HG03103 (cell line): ENCODE measurements around the gene GRIA4.

Experiments used
- ATAC-seq: cut with Tn5 transposase; IDR thresholded peaks from one replicate; pipeline ENCODE4 v1.9.1; 2021; ENCODE audit warnings: low read depth; ENCODE audit not compliant: unreplicated experiment

The GRIA4 gene

DNA sequence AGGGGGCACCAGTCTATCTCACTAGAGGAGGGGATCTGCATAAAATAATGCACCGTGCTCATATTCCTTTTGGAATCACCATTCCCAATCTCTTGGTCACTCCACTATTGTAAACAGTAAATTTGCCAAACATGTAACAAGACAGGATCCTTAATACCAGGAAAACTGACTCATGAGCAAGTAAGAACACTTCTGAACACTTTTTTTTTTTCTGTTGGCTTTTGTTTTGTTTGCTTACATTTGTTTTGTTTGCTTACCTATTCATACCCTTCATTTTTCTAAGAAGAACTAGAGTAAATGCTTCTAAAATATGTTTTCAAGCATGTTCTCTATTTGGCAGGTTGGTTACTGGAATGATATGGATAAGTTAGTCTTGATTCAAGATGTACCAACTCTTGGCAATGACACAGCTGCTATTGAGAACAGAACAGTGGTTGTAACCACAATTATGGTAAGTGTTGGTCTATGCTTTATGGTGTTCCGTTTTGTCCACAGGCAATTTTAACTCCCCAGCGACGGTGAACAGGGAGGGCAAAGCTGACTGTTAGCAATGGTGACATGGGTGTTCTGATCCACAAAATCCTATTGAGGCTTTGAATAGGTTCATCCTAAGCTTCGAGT, 300.3 kb downstream of the GRIA4 start:
- no peak for ATAC-seq

DNA sequence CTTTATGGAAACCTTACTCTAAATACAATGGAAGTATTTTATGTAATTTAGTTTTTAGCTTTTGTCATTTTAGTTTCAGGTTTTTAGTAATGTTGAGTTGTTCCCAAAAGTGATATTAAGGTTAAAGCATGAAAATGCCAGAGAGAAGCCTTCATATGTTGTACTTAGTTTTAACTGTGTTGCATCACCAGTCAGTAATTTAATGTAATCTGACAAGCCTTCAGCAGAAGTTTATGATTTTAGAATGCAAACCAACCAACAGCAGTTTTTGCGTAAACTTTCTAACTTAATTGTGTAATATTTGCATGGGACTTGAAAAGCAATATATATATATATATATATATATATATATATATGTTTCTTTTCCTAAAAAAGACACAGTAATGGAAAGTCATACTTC, 301.6 kb downstream of the GRIA4 start:
- no peak for ATAC-seq

DNA sequence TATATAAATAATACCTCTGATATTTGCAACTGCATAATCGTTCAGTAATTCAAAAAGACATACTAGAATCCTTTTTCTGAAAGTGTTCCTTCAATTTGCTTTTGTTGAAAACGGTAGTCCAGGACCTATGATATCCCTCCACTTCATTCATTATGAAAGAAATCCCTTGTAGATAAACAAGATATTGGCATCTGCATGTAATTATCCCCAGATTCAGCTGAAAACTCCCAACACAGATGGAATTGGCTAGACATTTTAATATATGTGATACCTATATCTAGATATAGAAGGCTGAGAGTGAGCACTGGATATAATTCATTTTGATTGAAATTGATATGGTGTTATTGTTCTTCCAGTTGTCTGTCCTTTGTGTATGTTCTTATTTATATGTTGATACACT, 302.8 kb downstream of the GRIA4 start:
- ATAC-seq = no peak

DNA sequence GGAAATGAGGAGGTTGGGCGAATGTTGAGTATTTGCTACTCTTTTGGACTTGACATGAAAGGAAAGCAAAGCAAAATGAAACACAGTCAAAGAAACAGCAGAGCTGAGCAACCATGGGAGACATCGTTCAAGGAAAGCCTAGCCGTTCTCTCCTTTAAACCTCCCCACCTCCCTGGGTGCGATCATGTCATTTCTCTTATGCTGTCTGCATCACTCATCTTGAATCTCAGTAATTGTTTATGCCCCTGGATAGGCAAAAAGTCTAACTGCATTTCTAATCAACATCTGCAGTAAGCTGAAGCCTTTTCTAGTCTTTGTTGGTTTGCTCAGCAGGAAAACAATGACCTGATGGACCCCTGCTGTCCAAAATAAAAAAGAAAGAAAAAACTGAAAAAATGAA, 305.1 kb downstream of the GRIA4 start:
- no peak for ATAC-seq

DNA sequence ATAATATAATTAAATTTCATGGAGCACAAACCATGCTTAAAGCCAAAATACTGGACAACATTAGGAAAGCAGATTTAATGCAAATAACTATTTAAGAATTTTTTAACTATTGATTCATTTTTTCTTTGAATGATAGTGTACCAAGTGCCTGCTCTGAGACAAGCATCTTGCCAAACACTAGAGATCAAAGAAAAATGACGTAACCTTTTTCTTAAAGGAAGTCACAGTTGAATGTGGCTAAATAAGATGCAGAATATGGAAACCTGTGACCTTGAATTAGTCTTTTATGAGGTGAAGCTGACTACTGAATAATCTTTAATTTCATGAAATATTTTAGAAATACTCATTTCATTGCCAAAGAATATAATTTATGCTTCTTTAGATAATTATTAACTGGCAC, 308.2 kb downstream of the GRIA4 start:
- ATAC-seq = no peak

DNA sequence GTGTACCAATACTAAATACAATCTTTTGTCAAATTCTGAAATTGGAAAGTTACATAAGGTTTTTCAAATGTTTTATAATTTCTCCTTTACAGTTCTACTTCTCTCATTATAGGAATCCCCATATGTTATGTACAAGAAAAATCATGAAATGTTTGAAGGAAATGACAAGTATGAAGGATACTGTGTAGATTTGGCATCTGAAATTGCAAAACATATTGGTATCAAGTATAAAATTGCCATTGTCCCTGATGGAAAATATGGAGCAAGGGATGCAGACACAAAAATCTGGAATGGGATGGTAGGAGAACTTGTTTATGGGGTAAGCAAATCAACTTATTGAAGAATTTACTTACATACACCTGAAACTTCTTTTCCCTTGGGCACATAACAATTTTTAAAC, 308.7 kb downstream of the GRIA4 start:
- ATAC-seq = no peak

DNA sequence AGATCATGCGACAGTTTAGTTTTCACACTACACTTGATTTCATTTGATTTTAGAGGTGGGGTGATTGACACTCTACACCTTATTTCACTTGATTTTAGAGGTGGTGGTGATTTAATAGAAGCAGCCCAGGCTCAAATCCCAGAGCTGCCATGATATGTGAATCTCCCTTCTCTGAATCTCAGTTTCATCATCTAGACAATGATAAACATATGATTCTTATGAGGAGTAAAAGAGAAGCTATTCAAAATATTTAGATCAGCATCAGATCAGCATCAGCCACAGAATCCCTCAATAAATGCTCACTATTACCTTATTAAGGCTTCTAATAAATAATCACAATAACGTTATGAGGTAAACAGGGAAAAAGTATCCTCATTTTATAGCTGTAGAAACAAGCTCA, 313.4 kb downstream of the GRIA4 start:
- no peak for ATAC-seq

DNA sequence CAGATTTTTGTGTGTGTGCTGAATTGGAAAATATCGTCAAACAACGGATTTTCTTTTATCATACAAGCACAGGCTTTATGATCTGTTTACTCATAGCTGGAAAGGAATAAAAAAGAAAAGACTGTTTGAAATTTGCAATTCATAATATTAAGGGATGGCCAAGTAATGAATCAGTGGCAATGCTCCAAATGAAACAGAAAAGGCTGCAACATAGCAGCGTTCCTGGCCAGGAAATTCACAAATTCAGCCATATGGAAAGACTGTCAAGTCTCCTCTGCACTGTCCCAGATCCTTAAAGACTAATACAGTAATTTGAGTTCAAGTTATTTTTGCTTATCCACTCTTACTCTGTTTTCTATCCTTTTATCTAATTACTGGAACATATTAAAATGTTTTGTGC, 313.9 kb downstream of the GRIA4 start:
- no peak for ATAC-seq

DNA sequence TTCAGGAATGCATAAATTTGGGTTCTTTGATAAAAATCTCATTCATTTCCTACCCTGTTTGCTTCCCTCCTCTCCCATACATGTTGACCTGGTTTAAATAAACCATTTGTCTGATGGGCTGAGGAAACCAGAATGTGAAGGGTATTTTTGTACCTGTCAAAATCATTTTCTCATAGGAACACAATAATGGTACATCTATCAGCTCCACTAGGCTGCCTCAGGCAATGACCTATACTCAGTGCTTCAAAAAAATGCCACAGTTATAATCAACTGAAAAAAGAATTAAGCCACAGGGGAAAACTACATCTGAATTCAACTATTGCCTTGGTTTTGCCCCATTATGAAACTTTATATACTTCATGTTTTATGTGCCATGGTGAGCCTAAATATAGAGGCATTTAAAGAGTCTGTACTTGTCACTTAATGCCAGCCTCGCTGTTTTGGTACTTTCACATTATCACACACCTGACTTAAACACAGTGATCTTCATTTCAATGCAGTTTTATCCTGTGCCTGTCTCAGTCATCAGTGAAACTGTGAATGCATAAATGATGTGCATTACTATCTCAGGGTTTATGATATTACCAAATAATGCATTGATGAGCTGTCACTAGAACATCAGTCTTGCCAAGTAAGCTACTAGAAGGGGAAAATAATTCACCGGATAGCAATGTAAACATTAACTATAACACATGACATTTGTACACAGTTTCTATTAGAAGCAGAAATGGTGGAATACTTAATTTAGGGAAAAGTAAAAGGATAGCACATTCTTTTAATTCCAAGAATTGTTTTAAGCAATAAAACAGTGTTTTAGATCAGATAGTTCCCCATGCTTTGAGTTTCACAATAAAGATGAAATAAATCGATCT, 319.4 kb downstream of the GRIA4 start:
- ATAC-seq = no peak

DNA sequence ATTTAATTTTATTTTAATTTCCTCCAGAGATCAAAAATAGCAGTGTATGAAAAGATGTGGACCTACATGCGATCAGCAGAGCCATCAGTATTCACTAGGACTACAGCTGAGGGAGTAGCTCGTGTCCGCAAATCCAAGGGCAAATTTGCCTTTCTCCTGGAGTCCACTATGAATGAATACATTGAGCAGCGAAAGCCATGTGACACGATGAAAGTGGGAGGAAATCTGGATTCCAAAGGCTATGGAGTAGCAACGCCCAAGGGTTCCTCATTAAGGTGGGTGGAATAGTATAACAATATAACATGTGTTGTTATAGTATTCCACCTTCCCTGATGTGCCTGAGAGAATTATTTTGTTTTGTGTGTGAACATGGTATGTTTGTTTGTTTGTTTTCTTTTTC, 323.8 kb downstream of the GRIA4 start:
- ATAC-seq = no peak

DNA sequence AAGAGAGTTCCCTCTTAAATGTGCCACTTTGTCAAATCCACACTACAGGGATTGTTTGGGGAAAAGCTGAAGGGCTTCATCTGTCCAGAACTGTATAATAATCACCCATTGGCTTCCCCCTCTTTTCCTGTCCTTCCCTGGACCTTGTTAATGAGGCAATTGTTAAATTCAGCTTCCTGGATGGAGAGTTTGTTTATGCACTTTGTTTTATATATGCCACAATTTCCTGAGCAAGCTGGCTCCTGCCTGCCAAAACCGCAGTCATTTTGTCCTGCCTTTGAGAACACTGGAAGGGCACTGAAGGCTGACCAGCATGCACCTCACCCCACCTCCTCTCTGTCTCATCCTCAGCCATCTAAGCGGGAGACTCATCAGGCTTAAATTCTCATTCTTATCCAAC, 325.9 kb downstream of the GRIA4 start:
- no peak for ATAC-seq

DNA sequence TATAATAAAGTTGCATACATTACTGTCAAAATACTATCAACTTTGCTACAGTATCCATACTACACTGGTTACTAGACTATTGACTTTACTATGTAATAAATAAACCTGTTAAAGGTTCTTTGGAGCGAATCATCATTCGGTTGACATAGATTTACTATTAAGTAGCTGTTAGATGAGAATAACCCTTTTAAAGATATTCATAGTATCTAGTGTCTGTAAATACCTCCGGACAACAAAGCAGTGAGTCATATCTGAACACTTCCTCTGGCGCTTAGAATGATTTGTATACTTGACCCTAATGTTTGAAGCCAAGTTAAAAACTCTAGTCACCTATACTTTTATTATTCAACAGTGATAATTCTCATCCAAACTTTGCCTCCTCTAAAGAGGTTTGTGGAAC, 327.5 kb downstream of the GRIA4 start:
- ATAC-seq = no peak

DNA sequence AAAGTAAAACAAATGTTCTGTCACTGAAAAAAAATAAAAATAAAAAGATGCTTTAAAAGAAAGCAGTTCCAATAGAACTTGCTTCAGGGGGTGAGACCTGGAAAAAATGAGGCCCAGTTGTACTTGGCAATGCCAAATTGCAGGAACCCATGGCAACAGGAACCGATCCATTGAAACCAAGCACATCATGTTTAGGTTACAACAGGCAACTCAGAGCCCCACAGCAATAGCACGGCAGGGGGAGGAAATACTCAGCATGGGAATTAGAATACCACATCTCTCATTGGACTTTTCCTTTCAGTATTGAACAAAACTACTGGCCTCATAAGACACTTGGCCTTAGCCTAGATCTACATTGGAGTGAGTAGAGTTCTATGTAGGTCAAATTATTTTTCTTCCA, 327.9 kb downstream of the GRIA4 start:
- no peak for ATAC-seq

DNA sequence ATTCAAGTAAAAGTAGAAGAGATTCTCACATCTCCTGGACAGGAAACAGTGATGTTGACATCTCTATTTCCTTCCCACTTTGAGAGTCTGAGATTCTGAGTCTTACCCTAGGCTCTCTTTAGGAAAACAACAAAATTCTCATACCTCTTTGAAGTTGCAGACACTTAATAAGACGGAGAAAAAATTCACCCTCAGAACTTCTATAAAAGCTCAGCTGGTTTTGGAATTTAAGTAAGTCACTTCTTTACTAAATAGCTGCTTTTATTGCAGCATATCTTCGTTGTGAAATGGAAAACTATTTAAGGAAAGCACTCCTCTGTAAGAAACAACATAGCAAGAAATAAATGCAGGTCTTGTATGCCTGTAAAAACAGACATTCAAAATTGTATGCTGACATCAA, 333.0 kb downstream of the GRIA4 start:
- ATAC-seq = no peak

DNA sequence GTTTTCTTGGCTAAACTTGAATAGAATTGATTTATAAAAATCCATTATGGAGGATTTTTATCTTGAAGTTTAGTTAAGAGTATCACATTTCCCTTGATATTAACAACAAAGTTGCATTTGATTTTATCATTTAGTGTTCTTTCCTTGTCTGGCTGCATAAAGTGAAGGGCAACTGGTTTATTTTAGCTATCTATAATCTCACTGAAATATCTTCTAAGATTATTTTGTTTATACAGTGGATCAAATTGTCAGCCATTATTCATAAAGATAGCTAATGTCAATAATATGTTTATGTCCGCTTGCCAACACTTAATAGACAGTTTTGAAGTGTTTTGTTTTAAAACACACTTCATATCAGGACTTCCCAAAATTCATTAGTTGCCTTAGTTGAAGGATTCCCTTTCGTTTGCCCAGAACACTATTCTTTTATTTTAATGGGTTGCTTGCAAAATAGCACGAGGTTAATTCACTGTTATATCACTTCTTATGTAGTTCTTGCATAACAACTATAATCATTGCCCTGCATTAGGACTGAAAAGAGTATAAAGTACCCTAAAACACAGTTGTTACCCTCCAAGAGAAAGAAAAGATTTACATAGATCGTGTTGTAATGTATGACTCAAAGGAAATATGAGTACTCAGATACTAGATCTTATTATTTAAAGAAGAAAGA, 339.2 kb downstream of the GRIA4 start:
- ATAC-seq = no peak

DNA sequence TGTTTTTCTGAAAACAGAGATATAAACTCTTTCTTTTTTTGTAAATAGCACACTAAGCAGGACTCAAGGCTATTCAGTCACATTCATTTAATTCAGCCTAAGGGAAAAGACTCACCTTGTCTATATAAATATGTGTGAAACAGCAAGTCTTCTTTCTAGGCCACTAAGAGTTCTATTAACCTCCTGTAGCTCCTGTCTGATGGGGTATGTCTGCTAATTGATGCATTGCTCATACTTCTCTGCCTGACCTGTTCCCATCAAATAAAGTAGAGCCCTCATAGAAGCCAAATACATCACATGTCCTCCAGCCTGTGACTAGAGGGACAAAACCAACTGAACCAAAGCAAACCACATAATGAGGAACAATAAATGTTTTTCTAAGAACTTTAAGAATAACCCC, 344.0 kb downstream of the GRIA4 start:
- no peak for ATAC-seq

DNA sequence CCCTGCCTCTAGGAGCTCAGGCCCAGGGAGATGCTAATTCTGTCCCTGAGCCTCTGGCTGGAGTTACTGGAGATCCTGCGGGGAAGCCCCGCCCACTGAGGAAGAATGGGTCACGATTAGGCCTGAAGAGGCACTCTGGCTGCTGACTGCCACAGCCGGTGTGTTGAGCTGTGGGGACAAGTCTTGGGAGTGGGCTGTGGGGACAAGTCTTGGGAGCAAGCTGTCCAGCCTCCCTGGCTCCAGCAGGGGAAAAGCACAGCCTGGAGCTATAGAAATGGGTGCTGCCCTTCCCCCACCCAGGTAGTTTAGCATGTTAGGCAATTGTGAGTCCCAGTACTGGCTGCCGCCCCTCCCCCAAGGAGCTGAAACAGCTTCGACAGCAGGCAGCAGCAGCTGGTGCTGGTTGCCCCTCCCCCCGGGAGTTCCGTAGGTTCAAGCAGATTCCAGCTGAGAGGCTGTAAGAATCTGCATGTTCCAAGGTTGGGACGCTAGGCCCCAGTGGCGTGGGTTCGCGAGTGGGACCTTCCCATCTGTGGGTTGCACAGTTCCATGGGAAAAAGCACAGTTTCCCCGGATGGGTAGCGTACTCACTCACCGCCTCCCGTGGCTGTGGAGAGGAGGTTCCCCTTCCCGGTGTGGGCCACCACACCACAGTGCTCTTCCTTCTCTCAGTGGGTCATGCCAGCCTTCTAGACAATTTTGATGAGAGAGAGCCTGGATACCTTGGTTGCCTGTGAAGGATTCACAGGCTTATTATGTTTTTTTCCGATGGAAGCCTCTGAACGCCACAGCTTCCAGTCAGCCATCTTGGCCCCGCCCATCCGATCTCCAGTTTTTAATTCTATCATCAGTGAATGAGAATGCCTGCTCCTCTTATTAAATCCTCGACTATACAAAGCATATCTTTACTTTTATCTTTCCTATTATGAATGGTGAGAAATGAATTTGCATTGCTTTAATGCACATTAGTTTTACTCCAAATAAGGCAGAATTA, 350.7 kb downstream of the GRIA4 start:
- no peak for ATAC-seq

DNA sequence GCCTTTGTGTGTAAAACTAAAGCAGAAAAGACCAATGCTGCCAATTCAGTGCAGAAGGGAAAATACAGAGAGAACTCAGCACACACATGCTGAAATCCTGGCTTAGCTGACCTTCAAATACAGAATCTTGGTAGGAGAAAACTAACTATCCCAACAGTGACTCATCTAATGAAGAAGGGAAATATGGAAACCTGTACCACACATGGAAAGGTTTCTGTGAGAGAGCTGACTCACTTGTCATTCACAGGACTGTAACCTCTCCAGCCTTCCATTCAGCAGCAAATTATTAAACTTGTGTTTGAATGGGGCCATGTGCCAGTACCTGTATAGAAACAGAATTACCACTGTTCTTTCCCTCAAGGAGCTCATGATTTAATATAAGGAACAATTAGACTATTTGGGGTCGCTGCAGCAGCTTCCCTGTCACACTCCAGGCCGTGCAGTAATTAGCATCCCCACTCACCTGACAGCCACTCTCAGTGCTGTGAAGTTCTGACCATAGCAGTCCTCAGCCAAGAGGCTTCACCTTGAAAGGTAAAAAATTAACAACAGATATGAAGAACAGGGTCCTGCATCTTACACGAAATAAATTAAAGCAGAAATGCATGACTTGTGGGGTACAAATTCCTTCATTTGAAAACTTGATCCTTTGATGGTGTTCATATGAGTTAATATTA, 358.3 kb downstream of the GRIA4 start:
- no peak for ATAC-seq

DNA sequence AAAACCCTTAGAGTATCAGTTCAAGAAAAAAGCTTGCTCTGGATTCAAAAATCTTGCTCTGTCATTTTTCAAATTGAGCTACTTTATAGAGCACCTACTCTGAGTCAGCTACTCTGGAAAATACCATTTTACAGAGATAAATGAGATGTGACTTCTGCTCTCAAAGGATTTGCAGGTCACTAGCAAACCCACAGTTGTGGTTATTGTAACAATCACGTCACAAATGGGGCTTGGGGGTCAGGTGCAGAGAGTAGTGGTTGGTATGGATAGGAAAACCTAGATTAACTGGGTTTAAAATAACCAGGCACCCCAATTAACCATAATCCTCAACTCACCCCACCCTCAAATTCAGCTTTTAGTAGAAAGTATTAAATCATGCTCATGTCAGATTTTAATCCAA, 359.9 kb downstream of the GRIA4 start:
- no peak for ATAC-seq

DNA sequence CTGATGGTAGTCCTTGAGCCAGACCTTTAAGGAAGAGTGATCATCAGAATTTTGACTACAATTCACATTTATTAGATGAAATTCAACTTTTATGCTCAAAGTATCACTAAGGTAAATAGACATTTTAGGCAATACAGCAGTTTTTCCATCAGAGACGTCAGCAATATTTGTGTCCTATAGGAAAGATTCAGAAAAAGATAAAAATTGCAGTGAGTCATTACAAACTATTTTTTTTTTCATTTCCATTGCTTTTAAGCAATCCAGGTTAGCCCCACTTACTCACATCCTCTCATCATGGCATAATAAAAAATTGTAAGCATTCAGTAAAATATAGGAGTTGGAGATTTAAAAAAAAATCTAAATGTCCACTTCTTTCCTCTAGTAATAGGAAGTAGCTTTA, 365.3 kb downstream of the GRIA4 start:
- no peak for ATAC-seq
